ENCODE measurements around the gene SLC41A1. TPM values are rescaled to one million over a fixed set of nuclear protein-coding genes. Genes with fewer than 3 reads are reported as not detected.

SLC41A1 gene
- total RNA-seq, 6 donors from 2014 or later: 17.8 to 35.1 (median 27.3) TPM

DNA sequence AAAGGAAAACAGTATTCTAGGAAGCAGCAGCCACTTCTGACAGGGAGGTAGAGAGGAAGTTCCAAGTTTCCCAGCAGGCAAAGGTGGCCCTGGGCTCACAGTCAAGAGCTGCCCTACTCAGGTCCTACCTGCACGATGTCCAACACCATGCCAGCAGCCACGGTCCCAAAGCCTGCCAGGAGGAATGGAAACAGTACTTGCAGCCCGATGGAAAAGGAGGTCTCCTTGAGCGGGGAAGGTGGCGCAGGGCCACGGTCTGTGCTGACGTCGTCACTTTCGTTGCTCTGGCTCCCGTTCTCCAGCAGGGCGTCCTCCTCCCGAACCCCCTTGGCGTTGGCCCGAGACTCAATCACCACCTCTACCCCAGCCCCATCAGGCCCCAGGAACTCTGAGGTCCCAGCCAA, 3.1 kb downstream of the SLC41A1 start:
- Histone ChIP-seq H3K4me1 (peaks cover 39 to 64% (median 51%) of the 10 kb centered on the region in 4 donors), H3K27me3 (no peaks in the 10 kb centered on the region), H3K9me3 (no peaks in the 10 kb centered on the region), H3K36me3 (peaks cover 0 to 7% (median 0%) of the 10 kb centered on the region in 4 donors), H3K27ac (no peak overlapping the region), H3K4me3 (no peak overlapping the region)
- 86 to 94% methylated on average over 14 of the region's 14 CpGs for WGBS, 2 donors
- ATAC-seq (ENCODE audit: low FRiP score in 2 of 2): no peak
- peak in 1 of 2 donors; percentile 69 for DNase-seq
- TF ChIP-seq POLR2A (IDR thresholded peaks at IDR 0.05) (no peak), EP300 (IDR thresholded peaks at IDR 0.05) (no peak), CTCF (IDR thresholded peaks at IDR 0.05) (no peak), POLR2AphosphoS5 (IDR thresholded peaks at IDR 0.05) (no peak)

DNA sequence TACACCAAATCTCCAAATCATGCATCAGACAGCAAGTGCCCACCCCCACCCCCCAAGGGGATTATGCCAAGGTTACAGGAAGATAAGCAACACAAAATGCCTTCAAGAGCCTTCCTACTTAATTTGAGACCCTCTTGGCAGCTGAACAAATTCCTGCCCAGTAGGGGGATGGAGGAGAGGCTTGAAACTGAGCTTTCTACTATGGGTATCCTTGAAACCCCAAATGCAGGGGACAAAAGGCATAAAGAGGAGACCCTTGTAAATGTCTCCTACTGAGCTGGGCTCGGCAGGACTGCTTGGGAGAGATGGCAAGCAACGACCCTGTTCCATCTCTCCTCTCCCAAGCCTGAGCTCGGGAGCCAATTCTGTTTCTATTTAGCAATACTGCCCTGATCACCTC, 3.5 kb downstream of the SLC41A1 start:
- H3K27me3 ChIP-seq: no peaks in the 10 kb centered on the region
- ATAC-seq (ENCODE audit: low FRiP score in 2 of 2): no peak
- no peaks in the 10 kb centered on the region for H3K9me3 ChIP-seq
- H3K36me3 ChIP-seq: peaks cover 0 to 7% (median 0%) of the 10 kb centered on the region in 4 donors
- TF ChIP-seq POLR2A (IDR thresholded peaks at IDR 0.05): no peak
- TF ChIP-seq EP300 (IDR thresholded peaks at IDR 0.05): no peak
- TF ChIP-seq CTCF (IDR thresholded peaks at IDR 0.05): no peak
- no peak for TF ChIP-seq POLR2AphosphoS5 (IDR thresholded peaks at IDR 0.05)
- peaks cover 39 to 69% (median 52%) of the 10 kb centered on the region in 4 donors for H3K4me1 ChIP-seq
- 72 to 85% methylated on average over 3 of the region's 3 CpGs for WGBS, 2 donors
- H3K4me3 ChIP-seq: no peak overlapping the region
- no peak overlapping the region for H3K27ac ChIP-seq
- no peak for DNase-seq

DNA sequence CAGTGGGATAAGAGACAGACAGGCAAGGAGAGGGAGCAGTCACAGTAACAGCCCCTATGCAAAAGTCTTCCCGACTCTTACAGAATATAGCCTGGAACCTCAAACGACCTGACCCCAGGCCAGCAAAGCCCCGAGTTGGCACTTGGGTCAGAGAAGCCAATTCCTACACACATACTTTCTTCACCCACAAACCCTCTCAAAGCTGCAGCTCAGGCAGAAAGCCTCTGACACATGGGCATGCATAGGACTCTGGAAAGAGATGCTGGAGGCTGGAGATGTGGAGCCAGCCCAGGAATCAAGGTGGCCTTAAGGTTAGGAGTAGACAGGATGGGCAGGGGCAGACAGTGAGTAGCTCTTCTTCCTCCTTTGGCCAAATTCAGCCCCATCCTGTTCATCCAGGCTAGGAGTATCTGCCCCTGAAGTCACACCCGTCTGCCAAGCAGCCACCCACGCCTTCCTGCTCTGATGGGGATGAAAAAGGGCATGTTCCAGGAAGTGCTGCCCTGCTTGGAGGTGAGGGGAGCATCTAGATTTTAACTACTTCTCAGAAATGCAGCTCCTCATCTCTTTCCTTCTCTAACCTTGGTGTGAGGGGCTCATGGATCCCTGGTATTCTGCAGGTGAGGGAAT, 7.8 kb downstream of the SLC41A1 start:
- H3K36me3 ChIP-seq: peaks cover 0 to 9% (median 0%) of the 10 kb centered on the region in 4 donors
- DNase-seq: no peak
- 60 to 66% methylated on average over 5 of the region's 5 CpGs for whole genome bisulfite sequencing, 2 donors
- peaks cover 23 to 51% (median 39%) of the 10 kb centered on the region in 4 donors for H3K4me1 ChIP-seq
- no peak overlapping the region for H3K27ac ChIP-seq
- H3K27me3 ChIP-seq: no peaks in the 10 kb centered on the region
- no peaks in the 10 kb centered on the region for H3K9me3 ChIP-seq
- TF ChIP-seq POLR2AphosphoS5 (IDR thresholded peaks at IDR 0.05) (no peak), EP300 (IDR thresholded peaks at IDR 0.05) (no peak)
- H3K4me3 ChIP-seq: no peak overlapping the region
- no peak for ATAC-seq (ENCODE audit: low FRiP score in 2 of 2)

- DNase-seq (no peak), ATAC-seq (ENCODE audit: low FRiP score in 2 of 2) (no peak)
- Histone ChIP-seq H3K36me3 (peaks cover 0 to 11% (median 2%) of the 10 kb centered on the region in 4 donors), H3K4me3 (no peak overlapping the region), H3K27ac (no peak overlapping the region), H3K27me3 (no peaks in the 10 kb centered on the region), H3K9me3 (no peaks in the 10 kb centered on the region), H3K4me1 (peaks cover 18 to 45% (median 37%) of the 10 kb centered on the region in 4 donors)
- WGBS, 2 donors: 97 to 100% methylated on average over 1 to 2 of the region's 2 CpGs
- TF ChIP-seq EP300 (IDR thresholded peaks at IDR 0.05): no peak
- no peak for TF ChIP-seq CTCF (IDR thresholded peaks at IDR 0.05)
- no peak for TF ChIP-seq POLR2AphosphoS5 (IDR thresholded peaks at IDR 0.05)
Measured at GRCh38 chr1:205804605-205805004, 8.4 kb downstream of the SLC41A1 start.

- peaks cover 11 to 39% (median 31%) of the 10 kb centered on the region in 4 donors for H3K4me1 ChIP-seq
- 69 to 70% methylated on average over 4 of the region's 4 CpGs for whole genome bisulfite sequencing, 2 donors
- H3K27me3 ChIP-seq: no peaks in the 10 kb centered on the region
- no peak overlapping the region for H3K27ac ChIP-seq
- DNase-seq: no peak
- no peak for ATAC-seq (ENCODE audit: low FRiP score in 2 of 2)
- H3K9me3 ChIP-seq: no peaks in the 10 kb centered on the region
- no peak overlapping the region for H3K4me3 ChIP-seq
- TF ChIP-seq EP300 (IDR thresholded peaks at IDR 0.05): no peak
- TF ChIP-seq POLR2AphosphoS5 (IDR thresholded peaks at IDR 0.05): no peak
- TF ChIP-seq CTCF (IDR thresholded peaks at IDR 0.05): no peak
- no peak for TF ChIP-seq POLR2A (IDR thresholded peaks at IDR 0.05)
- peaks cover under 1 to 14% (median 6%) of the 10 kb centered on the region in 4 donors for H3K36me3 ChIP-seq
Measured at GRCh38 chr1:205803986-205804385, 9.0 kb downstream of the SLC41A1 start.
